GM04503 (cell line): ENCODE data around the gene SPATA3.

Source experiments
- DNase-seq: peaks from one replicate; pipeline ENCODE4 v3.0.0-alpha.2; 2012; ENCODE audit warnings: low read depth

Gene SPATA3

GRCh38 chr2:231029563-231029962 lies 33.6 kb downstream of the SPATA3 start:
- DNase-seq: no peak

GRCh38 chr2:231030725-231031124 lies 34.8 kb downstream of the SPATA3 start:
- no peak for DNase-seq

DNA sequence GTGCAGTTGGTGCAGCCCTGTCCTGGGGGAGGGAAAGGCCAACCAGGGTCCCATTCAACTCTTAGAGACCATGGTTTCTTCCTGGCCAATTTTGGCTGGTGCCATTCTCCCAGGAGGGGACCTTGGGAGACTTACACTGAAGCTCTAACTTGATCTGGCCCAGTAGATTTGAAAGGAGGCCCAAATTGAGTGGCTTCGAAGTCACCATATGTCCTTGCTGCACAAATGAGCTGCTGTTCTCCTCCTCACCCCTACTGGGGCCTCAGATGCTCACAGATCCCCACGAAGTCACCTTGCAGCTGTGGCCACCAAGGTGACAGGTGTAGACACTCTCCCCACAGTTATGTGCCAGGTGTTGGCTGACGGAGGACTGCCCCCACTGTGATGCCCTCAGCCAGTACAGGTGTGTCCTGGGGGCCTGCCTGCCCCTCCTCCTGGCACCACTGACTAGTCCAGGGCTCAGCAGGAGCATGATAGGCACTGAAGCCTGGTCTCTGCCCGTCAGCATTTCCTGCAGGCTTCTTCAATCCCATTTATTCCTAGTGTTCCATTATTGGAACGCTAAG lies 36.7 kb downstream of the SPATA3 start:
- no peak for DNase-seq

DNA sequence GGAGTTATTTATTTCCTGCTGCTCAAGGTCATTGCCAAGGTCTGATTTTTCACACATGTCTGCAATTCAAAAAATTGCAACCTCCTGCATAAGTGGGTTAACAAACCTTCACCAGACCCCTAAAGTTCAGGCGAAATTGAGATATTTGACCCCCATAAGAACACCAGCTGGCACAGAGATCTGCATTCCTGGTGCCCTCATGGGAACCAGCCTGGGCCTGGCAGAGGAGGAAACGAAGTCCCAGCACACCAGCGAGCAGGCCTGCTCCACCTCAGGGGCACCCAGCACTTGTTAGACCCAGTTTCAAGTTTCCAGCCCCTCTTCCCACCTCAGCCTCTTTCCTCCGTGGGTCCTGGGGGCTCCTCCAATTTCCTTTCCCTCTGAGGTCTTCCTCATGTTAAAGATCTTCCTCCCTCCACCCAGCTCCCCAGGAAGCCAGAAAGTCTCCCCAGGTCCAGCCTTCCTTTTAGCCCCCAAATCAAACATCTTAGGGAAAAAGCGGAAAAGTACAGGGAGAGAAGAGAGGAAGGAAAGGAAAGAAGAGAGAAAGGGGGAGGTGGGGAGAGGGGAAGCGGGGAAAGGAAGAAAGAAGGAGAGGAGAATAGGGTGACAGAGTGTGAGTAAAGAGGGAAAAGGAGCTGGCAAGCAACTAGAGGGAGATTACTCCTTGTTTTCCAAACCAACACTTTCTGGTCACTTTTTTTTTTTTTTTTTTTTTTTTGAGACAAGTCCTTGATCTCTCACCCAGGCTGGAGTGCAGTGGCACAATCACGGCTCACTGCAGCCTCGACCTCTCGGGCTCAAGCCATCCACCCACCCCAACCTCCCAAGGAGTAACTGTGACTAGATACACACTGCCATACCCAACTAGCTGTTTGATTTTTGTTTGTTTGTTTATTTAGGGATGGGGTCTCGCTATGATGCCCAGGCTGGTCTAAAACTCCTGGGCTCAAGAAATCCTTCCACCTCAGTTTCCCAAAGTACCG lies 37.5 kb downstream of the SPATA3 start:
- DNase-seq: no peak

DNA sequence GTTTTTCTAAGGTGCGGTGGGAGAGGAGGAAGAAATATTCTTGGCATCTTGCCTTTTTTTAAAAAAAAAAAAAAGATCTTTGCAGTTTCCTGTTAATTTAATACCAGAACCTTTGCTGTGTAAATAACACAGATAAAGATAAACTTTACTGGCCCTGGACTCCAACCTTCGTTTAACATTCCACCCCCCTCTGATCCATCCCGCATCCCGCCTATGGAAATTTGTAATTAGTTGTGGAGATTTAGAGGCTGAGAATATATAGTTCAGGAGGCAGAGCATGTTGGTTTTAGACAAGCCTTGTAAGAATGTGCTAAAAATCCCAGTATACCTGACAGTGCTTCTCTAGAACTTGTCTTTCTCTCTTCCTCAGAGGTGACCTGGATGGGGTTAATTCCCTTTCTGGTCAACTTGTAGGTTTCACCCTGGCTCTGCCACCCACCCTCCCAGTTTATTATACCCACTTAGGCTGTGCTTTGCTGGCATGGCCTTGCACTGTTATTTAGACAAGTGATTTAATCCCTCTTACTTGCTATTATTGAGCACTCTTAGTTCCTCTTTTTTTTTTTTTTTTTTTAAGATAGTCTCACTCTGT lies 38.5 kb downstream of the SPATA3 start:
- DNase-seq: no peak

GRCh38 chr2:231036131-231036530 lies 40.2 kb downstream of the SPATA3 start:
- DNase-seq: no peak

- DNase-seq: no peak
These were observed 40.7 kb downstream of the SPATA3 start for GRCh38 chr2:231036578-231037106.

DNA sequence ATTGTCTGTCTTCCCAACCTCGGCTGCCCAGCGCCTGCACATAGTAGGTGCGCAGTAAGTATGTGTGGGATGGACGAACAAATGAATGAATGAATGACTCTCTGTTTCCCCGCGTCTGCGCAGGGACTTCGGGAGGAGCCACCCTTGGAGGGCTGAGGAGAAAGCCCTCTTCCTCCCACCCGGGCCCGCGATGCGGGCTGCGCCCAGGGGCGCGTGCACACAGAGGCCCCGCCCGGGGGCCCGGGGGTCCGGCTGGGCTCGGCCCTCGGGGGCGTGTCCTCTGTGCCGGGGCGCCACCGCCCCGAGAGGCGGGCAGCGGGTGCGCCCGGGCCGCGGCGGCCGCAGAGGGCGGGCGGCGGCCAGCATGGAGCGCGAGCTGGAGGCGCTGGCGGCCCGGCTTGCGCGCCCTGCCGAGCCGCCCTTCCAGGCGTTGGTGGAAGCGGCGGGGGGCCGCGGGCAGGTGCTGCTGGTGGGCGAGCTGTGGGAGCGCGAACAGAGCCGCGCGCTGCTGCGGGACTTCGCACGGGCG lies 41.3 kb downstream of the SPATA3 start, which contains the start of gene C2orf72:
Gene C2orf72 (plus strand): TSS at position 322 of the 529 bp plus-strand sequence. CDS start 43 bp downstream, at position 365.
- no peak for DNase-seq

GRCh38 chr2:231037731-231038482 lies 42.0 kb downstream of the SPATA3 start:
- no peak for DNase-seq

DNA sequence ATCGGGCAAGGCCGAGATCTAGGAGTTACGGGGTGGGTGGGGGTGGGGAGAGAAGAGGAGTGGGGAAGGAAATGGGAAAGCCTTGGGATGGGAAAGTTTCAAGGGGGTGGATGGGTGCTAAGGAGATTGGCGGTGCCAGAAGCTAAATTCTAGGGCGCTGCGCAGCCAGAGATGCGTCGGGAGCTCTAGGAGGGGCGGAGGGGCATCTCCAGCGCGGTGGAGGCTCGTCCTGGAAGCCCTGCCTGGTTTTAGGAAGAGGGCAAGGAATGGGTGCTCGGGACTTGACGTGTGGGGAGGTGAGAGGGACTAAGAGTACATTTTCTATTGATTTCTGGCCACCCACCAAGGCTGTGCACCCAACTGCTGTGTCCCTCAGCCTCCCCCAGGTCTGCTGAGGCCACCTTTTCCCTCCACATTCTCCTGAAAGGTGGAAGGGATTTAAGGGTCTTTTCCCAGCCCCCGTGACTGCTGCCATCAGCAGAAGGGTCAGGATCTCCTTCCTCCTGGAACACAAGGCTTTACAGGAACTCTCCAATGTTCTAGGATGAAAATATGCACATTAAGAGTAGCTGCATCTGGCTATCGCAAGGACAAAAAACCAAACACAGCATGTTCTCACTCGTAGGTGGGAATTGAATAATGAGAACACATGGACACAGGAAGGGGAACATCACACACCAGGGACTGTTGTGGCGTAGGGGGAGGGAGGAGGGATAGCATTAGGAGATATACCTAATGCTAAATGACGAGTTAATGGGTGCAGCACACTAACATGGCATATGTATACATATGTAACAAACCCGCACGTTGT lies 42.8 kb downstream of the SPATA3 start:
- no peak for DNase-seq

DNA sequence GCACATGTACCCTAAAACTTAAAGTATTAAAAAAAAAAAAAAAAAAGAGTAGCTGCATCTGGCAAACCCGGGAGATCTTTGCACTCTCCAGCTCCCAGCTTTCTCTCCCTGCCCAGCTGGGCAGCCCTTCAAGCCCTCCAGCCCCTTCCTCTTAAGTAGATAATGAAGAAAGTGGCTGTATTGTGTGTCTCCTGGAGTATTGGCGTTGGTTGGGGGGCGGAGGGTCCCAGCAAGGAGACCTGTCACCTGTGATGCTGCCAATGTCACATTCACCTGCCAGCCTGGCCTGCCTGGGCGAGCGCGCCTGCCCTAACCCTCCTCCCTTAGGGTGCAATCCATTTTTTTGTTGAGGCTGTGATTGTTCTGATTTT lies 43.4 kb downstream of the SPATA3 start:
- no peak for DNase-seq

DNA sequence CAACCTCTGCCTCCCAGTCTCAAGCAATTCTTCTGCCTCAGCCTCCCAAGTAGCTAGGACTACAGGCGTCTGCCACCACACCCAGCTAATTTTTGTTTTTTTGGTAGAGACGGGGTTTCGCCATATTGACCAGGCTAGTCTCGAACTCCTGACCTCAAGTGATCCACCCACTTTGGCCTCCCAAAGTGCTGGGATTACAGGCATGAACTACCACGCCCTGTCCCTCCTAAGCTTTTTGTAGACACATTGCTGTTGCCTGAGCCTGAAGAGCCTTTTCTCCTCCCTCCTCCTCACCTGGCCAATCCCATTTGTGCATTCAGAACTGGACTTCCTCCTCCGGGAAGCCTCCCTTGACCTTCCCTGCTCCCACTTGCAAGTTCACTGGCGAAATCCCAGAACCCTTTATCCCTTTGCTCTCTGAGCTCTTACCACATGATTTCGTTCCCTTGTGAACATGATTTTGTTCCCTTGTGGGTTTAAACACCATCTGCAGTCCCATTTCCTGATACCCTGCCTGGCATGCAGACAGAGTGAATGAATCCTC lies 44.0 kb downstream of the SPATA3 start:
- no peak for DNase-seq

GRCh38 chr2:231041061-231041689 lies 45.3 kb downstream of the SPATA3 start:
- DNase-seq: no peak

DNA sequence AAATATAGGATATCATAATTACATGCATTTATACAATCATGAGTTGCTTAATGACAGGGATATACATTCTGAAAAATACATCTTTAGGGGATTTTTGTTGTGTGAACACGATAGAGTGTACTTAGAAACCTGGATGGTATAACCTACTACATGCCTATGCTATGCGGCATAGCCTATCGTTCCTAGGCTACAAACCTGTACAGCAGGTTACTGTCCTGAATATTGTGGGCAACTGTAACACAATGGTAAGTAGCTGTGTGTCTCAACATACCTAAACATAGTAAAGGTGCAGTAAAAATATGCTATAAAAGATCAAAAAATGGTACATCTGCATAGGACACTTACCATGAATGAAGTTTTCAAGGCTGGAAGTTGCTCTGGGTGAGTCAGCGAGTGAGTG lies 47.9 kb downstream of the SPATA3 start:
- no peak for DNase-seq

- no peak for DNase-seq
These were observed 51.0 kb downstream of the SPATA3 start for GRCh38 chr2:231046916-231047273.

DNA sequence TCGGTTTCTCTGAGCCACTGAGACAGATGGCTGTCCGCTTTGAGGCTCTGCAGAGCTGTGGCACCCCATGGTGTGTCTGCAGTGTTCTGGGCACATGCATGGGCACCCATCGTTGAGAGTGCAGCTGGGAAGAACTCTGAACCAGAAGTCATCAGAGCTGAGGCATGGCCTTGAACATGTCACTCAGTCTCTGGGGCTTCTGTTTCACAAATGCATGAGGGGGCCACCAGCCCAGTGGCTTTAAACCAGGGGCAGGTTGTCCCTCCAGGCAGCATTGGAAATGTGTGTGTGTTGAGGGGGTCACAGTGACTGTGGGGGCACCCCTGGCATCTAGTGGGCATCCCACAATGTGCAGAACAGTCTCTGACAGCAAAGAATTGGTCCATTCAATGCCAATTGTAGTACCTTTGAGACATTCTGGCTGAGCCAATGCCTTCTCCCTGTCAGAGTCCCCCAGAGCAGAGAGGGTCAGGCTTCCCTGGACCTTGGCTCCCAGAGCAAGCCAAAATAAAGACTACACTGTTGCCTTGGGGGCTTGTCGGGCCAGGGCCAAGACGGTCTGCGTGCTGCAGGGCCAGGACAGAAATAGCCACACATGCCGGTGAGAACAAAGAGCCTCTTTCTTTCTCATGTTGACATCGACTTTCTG lies 51.5 kb downstream of the SPATA3 start:
- no peak for DNase-seq

DNA sequence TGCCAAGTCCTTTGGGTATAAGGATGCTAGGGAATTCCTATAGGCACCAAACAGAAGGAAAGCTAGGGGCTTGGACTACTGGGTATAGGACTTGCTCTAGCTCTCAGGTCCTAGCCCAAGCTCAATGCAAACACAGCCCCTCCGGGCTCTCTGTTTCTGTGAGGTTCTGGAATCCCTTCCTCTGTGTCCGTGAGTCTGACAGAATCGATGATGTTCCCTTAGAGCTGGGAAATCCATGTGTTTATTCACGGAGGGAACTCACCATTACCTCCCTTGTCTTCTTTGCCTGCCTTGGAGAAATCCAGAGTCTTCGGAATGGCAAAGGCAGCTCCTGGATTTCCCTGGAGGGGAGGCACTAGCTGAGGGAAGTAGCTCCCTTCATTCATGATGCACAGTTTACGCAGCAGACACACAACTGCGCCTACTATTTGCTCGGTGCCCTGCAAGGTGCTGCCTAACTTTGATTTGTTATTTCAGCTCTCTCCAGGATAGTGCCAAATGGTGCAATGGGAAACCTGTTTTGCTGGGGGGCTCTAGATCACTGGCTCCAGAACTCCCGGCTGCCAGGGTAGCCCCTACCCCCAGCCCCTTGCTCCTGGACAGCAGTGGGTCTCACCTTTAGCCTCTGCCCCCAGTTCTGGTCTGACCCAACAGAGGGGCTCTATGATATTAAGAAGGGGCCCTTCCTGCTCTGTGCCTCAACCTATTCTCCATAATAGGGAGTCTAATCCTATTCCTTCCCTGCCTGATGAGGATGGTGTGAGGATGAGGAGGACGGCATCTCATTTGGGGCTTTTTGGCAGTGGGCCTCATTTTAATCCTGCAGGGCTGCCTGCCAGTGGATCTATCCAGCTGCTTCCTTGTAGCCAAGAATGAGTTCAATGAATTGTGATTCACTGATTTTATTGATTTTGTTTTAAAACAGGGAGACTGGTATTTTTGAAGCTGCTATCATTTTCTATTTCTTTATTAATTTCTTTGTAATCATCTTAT lies 52.3 kb downstream of the SPATA3 start:
- DNase-seq: no peak

DNA sequence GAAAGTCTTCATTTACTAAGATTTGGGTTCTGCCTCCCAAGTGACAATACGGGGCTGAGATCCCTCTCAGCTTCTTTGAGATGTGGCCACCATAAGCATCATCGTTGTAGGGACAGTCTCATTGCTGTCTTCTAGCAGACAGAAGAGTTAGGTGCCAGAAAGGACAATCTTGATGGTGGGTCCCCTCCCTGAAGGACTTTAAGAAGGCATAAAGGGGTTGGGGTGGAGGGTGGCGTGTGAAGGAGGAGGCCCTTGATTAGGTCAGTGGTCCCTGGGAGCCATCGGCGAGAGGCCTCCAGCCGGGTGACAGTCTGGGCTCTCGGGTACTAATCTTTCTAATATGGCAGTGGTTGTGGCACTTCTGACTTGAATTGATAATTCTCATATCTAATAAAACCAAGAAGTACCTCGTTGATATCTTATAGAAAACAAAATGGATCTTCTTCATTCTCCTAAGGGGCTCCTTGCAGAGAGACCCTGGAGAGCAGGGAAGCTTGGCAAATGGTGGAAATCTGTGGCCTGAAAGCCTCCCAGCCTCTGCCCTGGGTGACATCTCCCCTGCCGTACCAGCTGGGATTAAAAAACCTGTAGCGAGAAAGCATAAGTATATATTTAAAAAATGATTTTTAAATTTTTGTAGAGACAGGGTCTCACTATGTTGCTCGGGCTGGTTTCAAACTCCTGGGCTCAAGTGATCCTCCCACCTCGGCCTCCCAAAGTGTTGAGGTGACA lies 53.5 kb downstream of the SPATA3 start:
- DNase-seq: no peak
